K562 (cell line): ENCODE results near the gene FAM118B. TPM values are rescaled to one million over a fixed set of nuclear protein-coding genes. Genes with fewer than 3 reads are reported as not detected.

Experiments used
- ATAC-seq: fragments of 200-7000 bp; cut with Tn5 transposase; 3 replicates; pipeline ENCODE4 v1.9.1; 2020; ENCODE audit warnings: moderate library complexity
- BruUV-seq: library from RNA; stranded (reverse); fragments of 400-500 nt; replicated peaks from 2 replicates; lab custom pipeline; 2021; lab: Mats Ljungman, UMichigan
- CTCF ChIA-PET: fragments of 300-600 bp; formaldehyde crosslinking; extraction: SDS; loops from one replicate; lab custom pipeline; 2021; ENCODE audit warnings: low intra/inter-chr PET ratio; lab: Yijun Ruan, JAX
- POLR2A ChIA-PET: fragments of 300-600, 350-650 bp; sonication (Branson Sonifier 250); formaldehyde crosslinking; extraction: SDS; loops from one replicate; lab custom pipeline; 2021; ENCODE audit warnings: antibody characterized with exemption, inconsistent platforms; lab: Yijun Ruan, JAX
- DNase-seq, 4 experiments: peaks; one replicate each; pipeline versions ENCODE4 v3.0.0 to v3.0.0-alpha.2; 2011 to 2018; ENCODE audit warnings: low spot score in 3 of 4, mixed read lengths in 3 of 4; ENCODE audit errors: extremely low read depth in 1 of 4
- FAIRE-seq: peaks from 2 replicates; lab custom pipeline; 2011; peaks lifted over from hg19 to GRCh38; lab: Jason Lieb, UNC
- H2AFZ ChIP-seq: 2 replicates; pipeline ENCODE4 v1.6.0; 2011; ENCODE audit warnings: low read depth, low read length, control low read depth, inconsistent platforms
- H3K27ac ChIP-seq: fragments of 200-600 bp; 3 replicates; pipeline ENCODE4 v1.8.0; 2011; ENCODE audit warnings: low read depth, mild to moderate bottlenecking, control low read depth, inconsistent platforms, low read length, moderate library complexity, mixed read lengths; ENCODE audit errors: extremely low read depth
- H3K27me3 ChIP-seq, 2 experiments: fragments of 300-600 bp in 1 of 2; 2 replicates in 1 of 2; 3 replicates in 1 of 2; pipeline versions ENCODE4 v1.6.0 to v1.8.0; 2011; ENCODE audit warnings: inconsistent platforms in 2 of 2, low read length in 2 of 2, mild to moderate bottlenecking in 1 of 2, mixed read lengths in 1 of 2, moderate library complexity in 1 of 2; ENCODE audit not compliant: control insufficient read depth in 2 of 2, insufficient read depth in 2 of 2
- H3K36me3 ChIP-seq: fragments of 300-600 bp; 3 replicates; pipeline ENCODE4 v1.8.0; 2011; ENCODE audit warnings: mild to moderate bottlenecking, low read length, inconsistent platforms; ENCODE audit not compliant: control insufficient read depth, insufficient read depth
- H3K4me1 ChIP-seq, 2 experiments: fragments of 200-600 bp in 1 of 2; replicated peaks in 1 of 2; 2 replicates in 1 of 2; 3 replicates in 1 of 2; pipeline versions ENCODE4 v1.5.1 to v1.8.0; 2011; ENCODE audit warnings: inconsistent platforms in 2 of 2, low read length in 2 of 2, mild to moderate bottlenecking in 1 of 2, mixed read lengths in 1 of 2, moderate library complexity in 1 of 2; ENCODE audit not compliant: control insufficient read depth in 2 of 2, insufficient read depth in 2 of 2
- H3K4me2 ChIP-seq: 2 replicates; pipeline ENCODE4 v1.6.1; 2011; ENCODE audit warnings: low read length, control low read depth, inconsistent platforms, mixed read lengths; ENCODE audit not compliant: insufficient read depth
- H3K4me3 ChIP-seq: fragments of 200-600 bp; sonication (generic), shearing (Covaris generic); 2 replicates; pipeline ENCODE4 v1.5.1; 2016; ENCODE audit warnings: control low read depth, inconsistent platforms
- H3K79me2 ChIP-seq: fragments of 200-600 bp; 3 replicates; pipeline ENCODE4 v1.8.0; 2011; ENCODE audit warnings: low read length, inconsistent platforms; ENCODE audit not compliant: control insufficient read depth, insufficient read depth
- H3K9ac ChIP-seq, 2 experiments: 2 replicates each; pipeline versions ENCODE4 v1.6.0 to v1.6.1; 2011; ENCODE audit warnings: low read depth in 2 of 2, low read length in 2 of 2, control low read depth in 1 of 2, inconsistent platforms in 1 of 2, mild to moderate bottlenecking in 1 of 2, mixed read lengths in 1 of 2; ENCODE audit not compliant: insufficient read depth in 1 of 2
- H3K9me1 ChIP-seq: one replicate; pipeline ENCODE4 v1.6.0; 2011; ENCODE audit warnings: inconsistent platforms, mild to moderate bottlenecking, low read length, moderate library complexity; ENCODE audit not compliant: control insufficient read depth, insufficient read depth
- H3K9me3 ChIP-seq: replicated peaks from 2 replicates; pipeline ENCODE4 v1.5.1; 2011; ENCODE audit warnings: low read depth, low read length, inconsistent platforms; ENCODE audit not compliant: control insufficient read depth, insufficient read depth
- H4K20me1 ChIP-seq: replicated peaks from 2 replicates; pipeline ENCODE4 v1.6.1; 2011; ENCODE audit warnings: low read length, inconsistent platforms, mixed read lengths; ENCODE audit not compliant: control insufficient read depth, insufficient read depth
- ARNT ChIP-seq, 2 experiments: fragments of 450-650 bp; IDR thresholded peaks; 2 replicates each; pipeline ENCODE4 v1.6.1; 2016; ENCODE audit warnings: mild to moderate bottlenecking in 1 of 2
- CC2D1A ChIP-seq: fragments of 450-650 bp; IDR thresholded peaks from 2 replicates; pipeline ENCODE4 v1.6.1; 2017; ENCODE audit warnings: mild to moderate bottlenecking
- EWSR1 ChIP-seq: fragments of 450-650 bp; IDR thresholded peaks from 2 replicates; pipeline ENCODE4 v1.6.1; 2018; ENCODE audit warnings: borderline replicate concordance, mild to moderate bottlenecking, low read depth, moderate library complexity; ENCODE audit not compliant: partially characterized antibody
- ZNF644 ChIP-seq: fragments of 200-800 bp; sonication (Bioruptor generic); IDR thresholded peaks from 2 replicates; pipeline ENCODE4 v1.6.1; 2016; ENCODE audit warnings: low read depth, missing genetic modification characterization, missing compliant biosample characterization
- WGBS: fragments of 100-300 bp; shearing (Covaris generic); methylation state at CpG from one replicate; pipeline ENCODE4 v1.1.6; 2016; ENCODE audit warnings: low coverage, mixed read lengths; ENCODE audit not compliant: insufficient coverage; ENCODE audit errors: missing lambda C conversion rate; 5-methylcytosine and 5-hydroxymethylcytosine counted together
- in situ Hi-C: fragments of 300-500 bp; cut with MboI; formaldehyde crosslinking; loops from 4 replicates; pipeline ENCODE4 v1.15.0; 2018; ENCODE audit warnings: inconsistent platforms, mixed read lengths
- intact Hi-C: fragments of 100-400 bp; cut with micrococcal nuclease; formaldehyde crosslinking; loops from 2 replicates; pipeline ENCODE4 v1.14.2; 2022
- polyA plus RNA-seq, 8 experiments: library from polyadenylated mRNA; depleted of rRNA in 4 of 8; stranded (reverse) in 5 of 8; unstranded in 3 of 8; fragments of >200 nt; fragmentation: Nextera tagmentation in 2 of 8; fragmentation: Illumina TruSeq in 1 of 8; extraction: Ambion mirVana in 2 of 8; extraction: Trizol in 1 of 8; gene quantifications; 2 replicates each; pipeline versions ENCODE4 v1.2.1 to v1.2.3, GENCODE V29; 2011 to 2014; ENCODE audit warnings: inconsistent platforms in 1 of 8, missing spikeins in 1 of 8
- total RNA-seq, 7 experiments: library from RNA; depleted of rRNA in 6 of 7; stranded (reverse); fragments of >200 nt in 6 of 7; fragmentation: Illumina TruSeq in 2 of 7; extraction: Trizol in 2 of 7; gene quantifications; 2 replicates each; pipeline versions ENCODE4 v1.2.1 to v1.2.3, GENCODE V29; 2011 to 2021; ENCODE audit warnings: low replicate concordance in 1 of 7
- TF ChIP-seq, protein P1 (sequence below), 2 experiments: fragments of 200-800 bp in 1 of 2; sonication (Bioruptor generic) in 1 of 2; sonication (generic) in 1 of 2; formaldehyde crosslinking in 1 of 2; IDR thresholded peaks in 1 of 2; conservative IDR thresholded peaks in 1 of 2; 2 replicates each; pipeline versions ENCODE4 v1.5.0 to v1.6.1; 2016 to 2020; ENCODE audit warnings: missing compliant biosample characterization in 1 of 2, missing genetic modification characterization in 1 of 2, missing genetic modification reagents in 1 of 2
- TF ChIP-seq, protein P2 (sequence below): fragments of 450-650 bp; IDR thresholded peaks from 2 replicates; pipeline ENCODE4 v1.6.1; 2016; ENCODE audit warnings: low read depth
- TF ChIP-seq, protein P3 (sequence below): sonication (generic); formaldehyde crosslinking; IDR thresholded peaks from 2 replicates; pipeline ENCODE4 v1.5.0; 2020; ENCODE audit warnings: missing genetic modification reagents

The FAM118B gene
- total and polyA plus RNA-seq, 9 of the 15 experiments (the other 6 are each of a cell fraction or from before 2014, with no cell fraction given), result 12.0 to 49.0 (median 22.1) TPM

GRCh38 chr11:126310200-126310991 lies 98.8 kb downstream of the FAM118B start:
- Histone ChIP-seq H3K9me1 (no peaks in the 10 kb centered on the region), H3K9ac (no peak overlapping the region), H3K27ac (no peak overlapping the region), H3K4me1 (no peaks in the 10 kb centered on the region), H3K9me3 (no peaks in the 10 kb centered on the region), H3K4me2 (no peak overlapping the region), H2AFZ (no peak overlapping the region), H3K27me3 (no peaks in the 10 kb centered on the region; a peak in 1 of 5 replicates), H3K4me3 (no peak overlapping the region), H4K20me1 (no peaks in the 10 kb centered on the region; the same call in 1 of the 2 replicates), H3K79me2 (no peaks in the 10 kb centered on the region), H3K36me3 (peaks cover 8% of the 10 kb centered on the region; the same call in 2 of the 3 replicates)
- no TSS peak for BruUV-seq
- in situ Hi-C loops, result loop anchor here (25.0 kb wide), 2 partner anchors 102 to 677 kb away; no protein-coding TSS in a partner anchor
- intact Hi-C loops, result loop anchor here (1.0 to 5.0 kb wide), 5 partner anchors 46 to 170 kb away; no protein-coding TSS in a partner anchor
- CTCF ChIA-PET, result interaction anchor here (1.4 to 3.6 kb wide), 4 partner anchors 49 to 170 kb away, joined by 5 to 27 read pairs (median 10); no protein-coding TSS in a partner anchor
- DNase-seq (peak; percentile 72 to 83 (median 74)), ATAC-seq (peak; percentile 98), FAIRE-seq (peak; percentile 94)
- POLR2A ChIA-PET, result interaction anchor here (0.6 to 1.1 kb wide), 4 partner anchors 10 to 170 kb away, joined by 3 read pairs; no protein-coding TSS in a partner anchor
- WGBS, result 57% methylated on average over 12 of the region's 12 CpGs
- TF ChIP-seq CC2D1A, result peak; percentile 72
- no peak for TF ChIP-seq ZNF644 (tag)
- TF ChIP-seq, protein P1, sequence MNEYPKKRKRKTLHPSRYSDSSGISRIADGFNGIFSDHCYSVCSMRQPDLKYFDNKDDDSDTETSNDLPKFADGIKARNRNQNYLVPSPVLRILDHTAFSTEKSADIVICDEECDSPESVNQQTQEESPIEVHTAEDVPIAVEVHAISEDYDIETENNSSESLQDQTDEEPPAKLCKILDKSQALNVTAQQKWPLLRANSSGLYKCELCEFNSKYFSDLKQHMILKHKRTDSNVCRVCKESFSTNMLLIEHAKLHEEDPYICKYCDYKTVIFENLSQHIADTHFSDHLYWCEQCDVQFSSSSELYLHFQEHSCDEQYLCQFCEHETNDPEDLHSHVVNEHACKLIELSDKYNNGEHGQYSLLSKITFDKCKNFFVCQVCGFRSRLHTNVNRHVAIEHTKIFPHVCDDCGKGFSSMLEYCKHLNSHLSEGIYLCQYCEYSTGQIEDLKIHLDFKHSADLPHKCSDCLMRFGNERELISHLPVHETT (CRISPR knock-in tag; conservative IDR thresholded peaks at IDR 0.05 in 1 of 2, IDR thresholded peaks at IDR 0.05 in 1 of 2), result no peak
- TF ChIP-seq EWSR1, result no peak
- TF ChIP-seq, protein P2, sequence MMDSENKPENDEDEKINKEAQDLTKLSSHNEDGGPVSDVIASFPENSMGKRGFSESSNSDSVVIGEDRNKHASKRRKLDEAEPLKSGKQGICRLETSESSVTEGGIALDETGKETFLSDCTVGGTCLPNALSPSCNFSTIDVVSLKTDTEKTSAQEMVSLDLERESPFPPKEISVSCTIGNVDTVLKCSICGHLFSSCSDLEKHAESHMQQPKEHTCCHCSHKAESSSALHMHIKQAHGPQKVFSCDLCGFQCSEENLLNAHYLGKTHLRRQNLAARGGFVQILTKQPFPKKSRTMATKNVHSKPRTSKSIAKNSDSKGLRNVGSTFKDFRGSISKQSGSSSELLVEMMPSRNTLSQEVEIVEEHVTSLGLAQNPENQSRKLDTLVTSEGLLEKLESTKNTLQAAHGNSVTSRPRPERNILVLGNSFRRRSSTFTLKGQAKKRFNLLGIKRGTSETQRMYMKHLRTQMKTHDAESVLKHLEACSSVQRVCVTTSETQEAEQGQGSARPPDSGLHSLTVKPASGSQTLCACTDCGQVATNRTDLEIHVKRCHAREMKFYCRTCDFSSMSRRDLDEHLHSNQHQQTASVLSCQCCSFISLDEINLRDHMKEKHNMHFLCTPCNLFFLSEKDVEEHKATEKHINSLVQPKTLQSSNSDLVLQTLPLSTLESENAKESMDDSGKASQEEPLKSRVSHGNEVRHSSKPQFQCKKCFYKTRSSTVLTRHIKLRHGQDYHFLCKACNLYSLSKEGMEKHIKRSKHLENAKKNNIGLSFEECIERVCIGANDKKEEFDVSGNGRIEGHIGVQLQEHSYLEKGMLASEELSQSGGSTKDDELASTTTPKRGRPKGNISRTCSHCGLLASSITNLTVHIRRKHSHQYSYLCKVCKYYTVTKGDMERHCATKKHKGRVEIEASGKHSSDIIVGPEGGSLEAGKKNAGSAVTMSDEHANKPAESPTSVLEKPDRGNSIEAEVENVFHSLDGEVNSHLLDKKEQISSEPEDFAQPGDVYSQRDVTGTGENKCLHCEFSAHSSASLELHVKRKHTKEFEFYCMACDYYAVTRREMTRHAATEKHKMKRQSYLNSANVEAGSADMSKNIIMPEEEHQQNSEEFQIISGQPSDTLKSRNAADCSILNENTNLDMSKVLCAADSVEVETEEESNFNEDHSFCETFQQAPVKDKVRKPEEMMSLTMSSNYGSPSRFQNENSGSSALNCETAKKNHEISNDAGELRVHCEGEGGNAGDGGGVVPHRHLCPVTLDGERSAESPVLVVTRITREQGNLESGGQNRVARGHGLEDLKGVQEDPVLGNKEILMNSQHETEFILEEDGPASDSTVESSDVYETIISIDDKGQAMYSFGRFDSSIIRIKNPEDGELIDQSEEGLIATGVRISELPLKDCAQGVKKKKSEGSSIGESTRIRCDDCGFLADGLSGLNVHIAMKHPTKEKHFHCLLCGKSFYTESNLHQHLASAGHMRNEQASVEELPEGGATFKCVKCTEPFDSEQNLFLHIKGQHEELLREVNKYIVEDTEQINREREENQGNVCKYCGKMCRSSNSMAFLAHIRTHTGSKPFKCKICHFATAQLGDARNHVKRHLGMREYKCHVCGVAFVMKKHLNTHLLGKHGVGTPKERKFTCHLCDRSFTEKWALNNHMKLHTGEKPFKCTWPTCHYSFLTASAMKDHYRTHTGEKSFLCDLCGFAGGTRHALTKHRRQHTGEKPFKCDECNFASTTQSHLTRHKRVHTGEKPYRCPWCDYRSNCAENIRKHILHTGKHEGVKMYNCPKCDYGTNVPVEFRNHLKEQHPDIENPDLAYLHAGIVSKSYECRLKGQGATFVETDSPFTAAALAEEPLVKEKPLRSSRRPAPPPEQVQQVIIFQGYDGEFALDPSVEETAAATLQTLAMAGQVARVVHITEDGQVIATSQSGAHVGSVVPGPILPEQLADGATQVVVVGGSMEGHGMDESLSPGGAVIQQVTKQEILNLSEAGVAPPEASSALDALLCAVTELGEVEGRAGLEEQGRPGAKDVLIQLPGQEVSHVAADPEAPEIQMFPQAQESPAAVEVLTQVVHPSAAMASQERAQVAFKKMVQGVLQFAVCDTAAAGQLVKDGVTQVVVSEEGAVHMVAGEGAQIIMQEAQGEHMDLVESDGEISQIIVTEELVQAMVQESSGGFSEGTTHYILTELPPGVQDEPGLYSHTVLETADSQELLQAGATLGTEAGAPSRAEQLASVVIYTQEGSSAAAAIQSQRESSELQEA, result no peak
- TF ChIP-seq ARNT (IDR thresholded peaks at IDR 0.05), result no peak
- TF ChIP-seq, protein P3, sequence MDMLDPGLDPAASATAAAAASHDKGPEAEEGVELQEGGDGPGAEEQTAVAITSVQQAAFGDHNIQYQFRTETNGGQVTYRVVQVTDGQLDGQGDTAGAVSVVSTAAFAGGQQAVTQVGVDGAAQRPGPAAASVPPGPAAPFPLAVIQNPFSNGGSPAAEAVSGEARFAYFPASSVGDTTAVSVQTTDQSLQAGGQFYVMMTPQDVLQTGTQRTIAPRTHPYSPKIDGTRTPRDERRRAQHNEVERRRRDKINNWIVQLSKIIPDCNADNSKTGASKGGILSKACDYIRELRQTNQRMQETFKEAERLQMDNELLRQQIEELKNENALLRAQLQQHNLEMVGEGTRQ, result no peak
